Retinal pigment epithelial cell (primary cell): Measurements from ENCODE around the gene GMPR2.

Experiments
- DNase-seq: peaks from one replicate; pipeline ENCODE4 v3.0.0-alpha.2; 2010; ENCODE audit warnings: low read depth
- H3K4me3 ChIP-seq: 2 replicates; pipeline ENCODE4 v1.5.1; 2011; ENCODE audit warnings: mild to moderate bottlenecking, low read length, control low read depth, moderate library complexity
- CTCF ChIP-seq: conservative IDR thresholded peaks from 2 replicates; pipeline ENCODE4 v1.5.1; 2011; ENCODE audit warnings: low read depth, low read length, control low read depth, inconsistent platforms

The GMPR2 gene

GRCh38 chr14:24204163-24205146 lies 28.3 kb upstream of the GMPR2 start:
- TF ChIP-seq CTCF = no peak
- H3K4me3 ChIP-seq = no peak overlapping the region
- no peak for DNase-seq

- no peak overlapping the region for H3K4me3 ChIP-seq
- no peak for DNase-seq
- no peak for TF ChIP-seq CTCF
Observed at GRCh38 chr14:24206260-24207103, 26.2 kb upstream of the GMPR2 start.

- no peak overlapping the region for H3K4me3 ChIP-seq
- no peak for DNase-seq
- TF ChIP-seq CTCF = no peak
Observed at GRCh38 chr14:24207104-24207551, 25.6 kb upstream of the GMPR2 start.

GRCh38 chr14:24207625-24208024 lies 25.1 kb upstream of the GMPR2 start:
- no peak overlapping the region for H3K4me3 ChIP-seq
- TF ChIP-seq CTCF = no peak
- DNase-seq = no peak

- DNase-seq = no peak
- TF ChIP-seq CTCF = no peak
- no peak overlapping the region for H3K4me3 ChIP-seq
Observed at GRCh38 chr14:24211311-24211710, 21.4 kb upstream of the GMPR2 start.

- peak within 1 kb of the TSS; percentile 83 for H3K4me3 ChIP-seq
- DNase-seq = peak; percentile 94
- peak; percentile 28 for TF ChIP-seq CTCF
Observed at GRCh38 chr14:24212924-24213865, 19.5 kb upstream of the GMPR2 start, which contains the start of gene CHMP4A. CHMP4A (minus strand) TSS chr14:24213488; CDS start chr14:24213439, 49 bp downstream.
